Measurements from ENCODE around the gene CYP4A22. TPM values are rescaled to one million over a fixed set of nuclear protein-coding genes. Genes with fewer than 3 reads are reported as not detected.

The CYP4A22 gene
- total and polyA plus RNA-seq, 4 donors, result 0.05 to 0.18 (median 0.15) TPM

- H3K27me3 ChIP-seq (ENCODE audit: control insufficient read depth in 3 of 3, insufficient read depth in 3 of 3, low read length in 2 of 3), result no peaks in the 10 kb centered on the region
- DNase-seq (no peak), ATAC-seq (ENCODE audit: insufficient read depth, low FRiP score) (no peak)
- H3K4me3 ChIP-seq, result no peak overlapping the region
- no peak overlapping the region for H3K27ac ChIP-seq (ENCODE audit: low read depth in 1 of 2, low read length in 1 of 2)
- H3K36me3 ChIP-seq (ENCODE audit: control insufficient read depth in 4 of 4, insufficient read depth in 4 of 4, low read length in 4 of 4), result no peaks in the 10 kb centered on the region
- no peaks in the 10 kb centered on the region for H3K9me3 ChIP-seq (ENCODE audit: control insufficient read depth in 4 of 4, insufficient read depth in 3 of 4, low read length in 3 of 4)
- no peak overlapping the region for H3K9ac ChIP-seq (ENCODE audit: insufficient read depth in 1 of 2, low read length in 2 of 2)
- peaks cover 0 to 11% (median 6%) of the 10 kb centered on the region in 5 donors for H3K4me1 ChIP-seq (ENCODE audit: control insufficient read depth in 5 of 5, insufficient read depth in 5 of 5, low read length in 5 of 5)
- WGBS, 2 donors, result 42 to 58% methylated on average over 15 to 18 of the region's 18 CpGs
- no peak for TF ChIP-seq CTCF (IDR thresholded peaks at IDR 0.05; ENCODE audit: control extremely low read depth, extremely low read depth)
Observed at GRCh38 chr1:47181095-47181954, 44.1 kb downstream of the CYP4A22 start.

GRCh38 chr1:47181955-47182675 is 44.9 kb downstream of the CYP4A22 start:
- ATAC-seq (ENCODE audit: insufficient read depth, low FRiP score), result no peak
- H3K9me3 ChIP-seq (ENCODE audit: control insufficient read depth in 4 of 4, insufficient read depth in 3 of 4, low read length in 3 of 4), result no peaks in the 10 kb centered on the region
- DNase-seq, result no peak
- H3K27ac ChIP-seq (ENCODE audit: low read depth in 1 of 2, low read length in 1 of 2), result no peak overlapping the region
- TF ChIP-seq CTCF (IDR thresholded peaks at IDR 0.05; ENCODE audit: control extremely low read depth, extremely low read depth), result no peak
- WGBS, 2 donors, result 87 to 91% methylated on average over 7 of the region's 7 CpGs
- no peak overlapping the region for H3K9ac ChIP-seq (ENCODE audit: insufficient read depth in 1 of 2, low read length in 2 of 2)
- H3K36me3 ChIP-seq (ENCODE audit: control insufficient read depth in 4 of 4, insufficient read depth in 4 of 4, low read length in 4 of 4), result no peaks in the 10 kb centered on the region
- no peaks in the 10 kb centered on the region for H3K27me3 ChIP-seq (ENCODE audit: control insufficient read depth in 3 of 3, insufficient read depth in 3 of 3, low read length in 2 of 3)
- H3K4me1 ChIP-seq (ENCODE audit: control insufficient read depth in 5 of 5, insufficient read depth in 5 of 5, low read length in 5 of 5), result peaks cover 0 to 11% (median 6%) of the 10 kb centered on the region in 5 donors
- no peak overlapping the region for H3K4me3 ChIP-seq

- H3K36me3 ChIP-seq (ENCODE audit: control insufficient read depth in 4 of 4, insufficient read depth in 4 of 4, low read length in 4 of 4), result no peaks in the 10 kb centered on the region
- H3K27ac ChIP-seq (ENCODE audit: low read depth in 1 of 2, low read length in 1 of 2), result no peak overlapping the region
- TF ChIP-seq CTCF (IDR thresholded peaks at IDR 0.05; ENCODE audit: control extremely low read depth, extremely low read depth), result no peak
- H3K27me3 ChIP-seq (ENCODE audit: control insufficient read depth in 3 of 3, insufficient read depth in 3 of 3, low read length in 2 of 3), result no peaks in the 10 kb centered on the region
- no peaks in the 10 kb centered on the region for H3K9me3 ChIP-seq (ENCODE audit: control insufficient read depth in 4 of 4, insufficient read depth in 3 of 4, low read length in 3 of 4)
- ATAC-seq (ENCODE audit: insufficient read depth, low FRiP score), result no peak
- WGBS, 2 donors, result 66 to 72% methylated on average over 7 of the region's 7 CpGs
- no peak overlapping the region for H3K4me3 ChIP-seq
- H3K9ac ChIP-seq (ENCODE audit: insufficient read depth in 1 of 2, low read length in 2 of 2), result no peak overlapping the region
- peaks cover 0 to 11% (median 6%) of the 10 kb centered on the region in 5 donors for H3K4me1 ChIP-seq (ENCODE audit: control insufficient read depth in 5 of 5, insufficient read depth in 5 of 5, low read length in 5 of 5)
- DNase-seq, result no peak
Observed at GRCh38 chr1:47182676-47183235, 45.5 kb downstream of the CYP4A22 start.
